GM10266 (cell line): ENCODE measurements around the gene TMOD1.

Experiments
- DNase-seq: peaks from one replicate; pipeline ENCODE4 v3.0.0; 2012; ENCODE audit errors: extremely low spot score
- TF ChIP-seq, protein P1 (sequence below): IDR thresholded peaks from 2 replicates; pipeline ENCODE4 v1.5.1; 2012; ENCODE audit warnings: mild to moderate bottlenecking, low read depth; ENCODE audit not compliant: control insufficient read depth, insufficient read depth; ENCODE audit errors: missing control alignments

Gene TMOD1

DNA sequence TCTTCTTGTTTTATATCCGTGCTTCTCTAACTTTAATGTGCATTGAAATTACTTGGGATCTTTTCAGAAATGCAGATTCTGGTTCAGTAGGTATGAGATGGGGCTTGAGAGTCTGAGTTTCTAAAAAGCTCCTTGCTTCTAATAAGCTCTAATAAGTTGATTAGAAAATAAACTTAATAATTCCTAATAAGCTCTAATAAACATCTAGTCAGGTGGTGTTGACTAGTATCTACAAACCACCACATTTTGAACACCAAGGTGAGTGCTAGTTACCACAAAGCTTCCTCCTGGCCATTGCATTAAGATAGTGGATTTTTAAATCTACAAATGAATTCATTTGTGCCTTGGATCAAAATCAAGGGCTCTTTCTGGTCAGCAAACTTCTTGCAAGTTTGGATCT lies 5.3 kb downstream of the TMOD1 start:
- DNase-seq: no peak
- TF ChIP-seq, protein P1, sequence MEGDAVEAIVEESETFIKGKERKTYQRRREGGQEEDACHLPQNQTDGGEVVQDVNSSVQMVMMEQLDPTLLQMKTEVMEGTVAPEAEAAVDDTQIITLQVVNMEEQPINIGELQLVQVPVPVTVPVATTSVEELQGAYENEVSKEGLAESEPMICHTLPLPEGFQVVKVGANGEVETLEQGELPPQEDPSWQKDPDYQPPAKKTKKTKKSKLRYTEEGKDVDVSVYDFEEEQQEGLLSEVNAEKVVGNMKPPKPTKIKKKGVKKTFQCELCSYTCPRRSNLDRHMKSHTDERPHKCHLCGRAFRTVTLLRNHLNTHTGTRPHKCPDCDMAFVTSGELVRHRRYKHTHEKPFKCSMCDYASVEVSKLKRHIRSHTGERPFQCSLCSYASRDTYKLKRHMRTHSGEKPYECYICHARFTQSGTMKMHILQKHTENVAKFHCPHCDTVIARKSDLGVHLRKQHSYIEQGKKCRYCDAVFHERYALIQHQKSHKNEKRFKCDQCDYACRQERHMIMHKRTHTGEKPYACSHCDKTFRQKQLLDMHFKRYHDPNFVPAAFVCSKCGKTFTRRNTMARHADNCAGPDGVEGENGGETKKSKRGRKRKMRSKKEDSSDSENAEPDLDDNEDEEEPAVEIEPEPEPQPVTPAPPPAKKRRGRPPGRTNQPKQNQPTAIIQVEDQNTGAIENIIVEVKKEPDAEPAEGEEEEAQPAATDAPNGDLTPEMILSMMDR: no peak

DNA sequence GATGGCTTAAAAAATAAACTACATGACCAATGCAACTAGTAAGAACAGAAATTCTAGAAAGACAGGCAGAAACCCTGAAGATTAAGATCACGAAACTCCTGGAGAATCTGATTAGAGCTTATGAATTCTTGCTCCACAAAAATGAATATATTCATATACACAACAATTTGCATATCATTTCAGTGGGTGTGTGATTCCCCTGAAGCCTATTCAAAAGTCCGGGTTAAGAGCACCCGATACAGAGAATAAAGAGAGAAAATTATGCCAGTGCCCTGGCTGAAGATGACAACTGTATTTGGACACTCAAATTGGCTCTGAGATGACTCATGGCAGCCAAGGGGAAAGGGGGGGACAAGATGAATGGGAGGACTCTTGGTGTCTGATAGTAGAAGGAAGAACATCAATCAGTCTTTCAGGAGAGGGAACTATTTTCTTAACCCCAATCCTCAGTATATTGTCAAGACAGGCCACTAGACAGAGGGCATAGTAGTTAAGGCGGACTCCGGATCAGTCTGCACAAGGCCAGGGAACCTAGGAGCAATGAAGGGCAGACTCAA lies 6.0 kb downstream of the TMOD1 start:
- TF ChIP-seq, protein P1: no peak

DNA sequence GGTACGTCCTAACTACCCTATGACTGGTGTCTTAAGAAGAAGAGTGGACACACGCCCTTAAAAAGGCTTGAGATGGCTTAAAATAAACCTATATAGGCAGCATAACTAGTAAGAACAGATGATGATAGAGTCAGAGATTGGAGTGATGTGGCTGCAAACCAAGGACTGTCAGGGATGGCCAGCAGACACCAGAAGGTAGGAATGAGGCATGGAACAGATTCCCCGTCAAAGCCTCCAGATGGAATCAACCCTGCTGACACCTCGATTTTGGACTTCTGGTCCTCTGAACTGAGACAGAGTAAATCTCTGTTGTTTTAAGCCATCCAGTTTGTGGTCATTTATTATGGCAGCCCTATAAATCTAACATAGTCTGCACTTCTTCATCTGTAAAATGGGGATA lies 7.4 kb downstream of the TMOD1 start:
- TF ChIP-seq, protein P1: no peak
- no peak for DNase-seq

More for the DNA sequence above, 6.0 kb downstream of the TMOD1 start:
- DNase-seq: no peak

DNA sequence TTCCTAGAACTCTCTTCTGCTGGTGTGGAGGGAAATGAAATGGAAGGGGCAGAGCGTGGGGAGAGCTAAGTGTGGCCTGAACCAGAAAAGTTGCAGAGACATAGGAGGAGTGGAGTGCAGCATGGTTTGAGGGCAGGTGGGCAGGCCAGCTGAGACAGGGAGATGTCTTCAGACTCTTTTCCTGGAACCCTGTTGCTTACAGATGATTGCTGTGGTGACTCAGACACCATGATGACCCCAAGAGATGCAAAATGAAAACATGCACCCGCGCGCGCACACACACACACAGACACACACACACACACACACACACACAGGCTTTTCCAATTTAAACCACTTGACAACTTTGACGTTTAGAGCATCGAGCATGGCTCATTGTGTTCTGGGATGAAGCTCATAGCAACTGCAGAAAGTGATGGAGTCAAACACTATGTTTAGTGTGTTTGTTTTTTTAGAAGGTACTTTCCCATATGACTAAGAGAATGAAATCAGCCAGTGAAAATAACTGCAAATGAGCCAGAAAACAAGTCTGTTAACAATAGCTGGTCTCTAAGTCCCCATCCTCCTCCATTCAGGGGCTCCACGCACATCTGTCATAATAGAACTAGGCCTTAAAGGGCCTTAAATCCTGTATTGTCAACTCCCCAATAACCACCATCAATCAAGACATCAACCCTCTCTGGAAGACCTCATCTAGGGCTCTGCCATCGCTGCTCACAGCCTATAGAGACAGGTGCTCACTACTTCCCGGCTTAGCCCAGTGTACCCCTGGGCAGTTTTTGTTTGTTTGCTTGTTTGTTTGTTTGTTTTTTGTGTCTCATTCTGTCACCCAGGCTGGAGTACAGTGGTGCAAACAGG lies 9.6 kb downstream of the TMOD1 start:
- peak; percentile 70 for DNase-seq
- TF ChIP-seq, protein P1: no peak

DNA sequence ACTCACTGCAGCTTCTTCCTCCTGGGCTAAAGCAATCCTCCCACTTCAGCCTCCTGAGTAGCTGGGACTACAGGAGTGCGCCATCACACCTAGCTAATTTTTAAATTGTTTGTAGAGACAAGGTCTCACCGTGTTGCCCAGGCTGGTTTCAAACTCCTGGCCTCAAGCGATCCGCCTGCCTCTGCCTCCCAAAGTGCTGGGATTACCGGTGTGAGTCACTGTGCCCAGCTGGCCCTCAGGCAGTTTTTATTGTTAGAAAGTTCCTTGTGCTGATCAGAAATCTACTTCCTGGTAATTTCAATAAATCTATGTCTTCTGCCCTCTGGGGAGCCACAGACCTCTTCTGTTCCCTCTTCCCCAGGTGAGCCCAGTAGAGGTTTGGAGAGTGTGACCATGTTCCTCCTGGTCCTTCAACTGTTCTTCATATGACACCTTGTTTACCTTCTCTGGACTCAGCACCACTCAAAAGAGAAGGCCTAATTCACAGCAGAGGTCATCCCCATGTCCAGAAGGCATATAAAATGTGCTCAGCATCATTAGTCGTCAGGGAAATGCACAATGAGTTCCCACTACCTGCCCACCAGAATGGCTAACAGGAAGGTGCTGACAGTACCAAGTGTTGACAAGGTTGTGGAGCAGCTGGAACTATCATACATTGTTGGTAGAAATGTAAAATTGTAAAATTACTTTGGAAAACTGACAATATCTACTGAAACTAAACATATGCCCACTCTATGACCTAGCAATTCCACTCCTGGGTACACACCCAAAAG lies 10.4 kb downstream of the TMOD1 start:
- DNase-seq: no peak
- TF ChIP-seq, protein P1: no peak

DNA sequence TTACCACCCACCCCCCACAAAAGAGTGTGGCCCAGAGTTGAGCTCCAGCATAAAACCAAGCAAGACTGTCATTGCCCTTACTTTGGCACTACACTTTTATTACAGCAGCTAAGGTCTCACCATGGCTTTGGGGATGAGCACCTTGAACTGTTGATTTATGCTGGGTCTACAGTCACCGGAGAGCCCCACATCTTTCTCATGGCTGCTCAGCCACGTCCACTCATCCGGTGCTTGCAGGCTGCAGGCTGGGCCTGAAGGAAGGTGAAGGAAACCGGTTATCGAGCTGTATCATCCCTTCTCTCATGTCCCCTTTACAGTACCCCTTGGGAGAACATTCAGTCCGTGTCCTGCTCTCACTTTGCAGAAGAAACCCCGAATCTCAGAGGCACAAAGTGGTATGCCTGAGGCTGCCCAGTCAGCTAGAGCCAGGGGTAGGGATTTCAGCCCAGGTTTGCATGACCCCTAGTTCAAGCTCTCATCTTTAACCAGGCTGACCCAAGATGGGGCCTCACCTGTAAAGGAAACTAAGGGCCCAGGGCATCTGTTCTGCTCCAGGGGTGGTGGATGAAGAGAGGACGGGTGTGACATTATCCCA lies 11.6 kb downstream of the TMOD1 start:
- no peak for DNase-seq
- TF ChIP-seq, protein P1: no peak
